Measurements from ENCODE around the gene ADAMTS3. TPM values are rescaled to one million over a fixed set of nuclear protein-coding genes. Genes with fewer than 3 reads are reported as not detected.

ADAMTS3 gene
- polyA plus RNA-seq, 1 donor from 2014 or later = 0.20 TPM

GRCh38 chr4:72255269-72255668, 313.8 kb downstream of the ADAMTS3 start:
- Histone ChIP-seq H3K27me3 (ENCODE audit: insufficient read depth, low read depth, low read length) (no peaks in the 10 kb centered on the region), H3K79me2 (replicated peaks; ENCODE audit: insufficient read depth, low read length) (no peaks in the 10 kb centered on the region), H3K27ac (ENCODE audit: low read length) (no peak overlapping the region), H3K36me3 (ENCODE audit: insufficient read depth, low read length) (no peaks in the 10 kb centered on the region), H4K20me1 (ENCODE audit: insufficient read depth) (no peaks in the 10 kb centered on the region), H3K9ac (ENCODE audit: low read length) (no peak overlapping the region), H2AFZ (ENCODE audit: low read depth, low read length) (no peak overlapping the region), H3K9me3 (ENCODE audit: low read length) (no peaks in the 10 kb centered on the region), H3K9me2 (ENCODE audit: insufficient read depth, low read length) (no peaks in the 10 kb centered on the region), H3K4me3 (ENCODE audit: low read length) (no peak overlapping the region), H3F3A (ENCODE audit: insufficient read depth, low read length, poor library complexity, severe bottlenecking) (no peaks in the 10 kb centered on the region), H3K4me2 (ENCODE audit: low read length) (no peak overlapping the region)
- no peak for TF ChIP-seq EZH2 (IDR thresholded peaks at IDR 0.05; ENCODE audit: borderline replicate concordance, insufficient read depth, low read length, poor library complexity, severe bottlenecking)
- TF ChIP-seq RAD21 (conservative IDR thresholded peaks at IDR 0.05) = no peak
- no peak for TF ChIP-seq EP300 (conservative IDR thresholded peaks at IDR 0.05; ENCODE audit: poor library complexity, severe bottlenecking)
- no peak for TF ChIP-seq SMC3 (conservative IDR thresholded peaks at IDR 0.05; ENCODE audit: poor library complexity)
- TF ChIP-seq REST (IDR thresholded peaks at IDR 0.05; ENCODE audit: borderline replicate concordance) = no peak
- TF ChIP-seq TAF1 (IDR thresholded peaks at IDR 0.05; ENCODE audit: low read depth) = no peak
- no peak for TF ChIP-seq POLR2AphosphoS5 (IDR thresholded peaks at IDR 0.05)
- TF ChIP-seq MXI1 (conservative IDR thresholded peaks at IDR 0.05; ENCODE audit: poor library complexity, severe bottlenecking) = no peak
- TF ChIP-seq CTCF (IDR thresholded peaks at IDR 0.05; ENCODE audit: poor library complexity, severe bottlenecking) = no peak

GRCh38 chr4:72243641-72244040, 325.4 kb downstream of the ADAMTS3 start:
- no peak overlapping the region for H3K4me2 ChIP-seq (ENCODE audit: low read length)
- H3K27me3 ChIP-seq (ENCODE audit: insufficient read depth, low read depth, low read length) = no peaks in the 10 kb centered on the region
- no peaks in the 10 kb centered on the region for H3K9me2 ChIP-seq (ENCODE audit: insufficient read depth, low read length)
- no peaks in the 10 kb centered on the region for H3K36me3 ChIP-seq (ENCODE audit: insufficient read depth, low read length)
- H3K79me2 ChIP-seq (replicated peaks; ENCODE audit: insufficient read depth, low read length) = no peaks in the 10 kb centered on the region
- no peak overlapping the region for H3K4me3 ChIP-seq (ENCODE audit: low read length)
- TF ChIP-seq SMC3 (conservative IDR thresholded peaks at IDR 0.05; ENCODE audit: poor library complexity) = no peak
- TF ChIP-seq REST (IDR thresholded peaks at IDR 0.05; ENCODE audit: borderline replicate concordance) = no peak
- no peak for TF ChIP-seq POLR2AphosphoS5 (IDR thresholded peaks at IDR 0.05)
- no peak for TF ChIP-seq RAD21 (conservative IDR thresholded peaks at IDR 0.05)
- no peak for TF ChIP-seq MXI1 (conservative IDR thresholded peaks at IDR 0.05; ENCODE audit: poor library complexity, severe bottlenecking)
- no peak for TF ChIP-seq CTCF (IDR thresholded peaks at IDR 0.05; ENCODE audit: poor library complexity, severe bottlenecking)
- no peak for TF ChIP-seq EP300 (conservative IDR thresholded peaks at IDR 0.05; ENCODE audit: poor library complexity, severe bottlenecking)
- TF ChIP-seq TAF1 (IDR thresholded peaks at IDR 0.05; ENCODE audit: low read depth) = no peak
- H3K9ac ChIP-seq (ENCODE audit: low read length) = no peak overlapping the region
- no peaks in the 10 kb centered on the region for H3K9me3 ChIP-seq (ENCODE audit: low read length)
- no peak overlapping the region for H2AFZ ChIP-seq (ENCODE audit: low read depth, low read length)
- no peaks in the 10 kb centered on the region for H4K20me1 ChIP-seq (ENCODE audit: insufficient read depth)
- no peak overlapping the region for H3K27ac ChIP-seq (ENCODE audit: low read length)
- H3F3A ChIP-seq (ENCODE audit: insufficient read depth, low read length, poor library complexity, severe bottlenecking) = no peaks in the 10 kb centered on the region
